ENCODE measurements around the gene PC. TPM values are rescaled to one million over a fixed set of nuclear protein-coding genes. Genes with fewer than 3 reads are reported as not detected.

Gene PC
- total RNA-seq, 1 experiment from 2014 or later, result 22.5 TPM

- ChIA-PET CTCF (interaction anchor here (0.6 kb wide), 1 partner anchor 623 kb away, joined by 5 read pairs; no protein-coding TSS in a partner anchor), POLR2A (no interaction called here)
- Mint-ChIP-seq H3K9me3 (ENCODE audit: unreplicated experiment) (no peaks in the 10 kb centered on the region), H3K36me3 (ENCODE audit: insufficient read depth, unreplicated experiment) (peaks cover 16% of the 10 kb centered on the region), H3K27me3 (ENCODE audit: insufficient read depth, unreplicated experiment) (no peaks in the 10 kb centered on the region), H3K27ac (ENCODE audit: unreplicated experiment) (no peak overlapping the region), H3K4me3 (ENCODE audit: unreplicated experiment) (no peak overlapping the region), H3K4me1 (ENCODE audit: low read depth, unreplicated experiment) (peaks cover 28% of the 10 kb centered on the region)
- intact Hi-C loops (cut with micrococcal nuclease; ENCODE audit: unreplicated experiment), result no loop called here
- H3K4me3 ChIP-seq (ENCODE audit: low read depth, low read length), result no peak overlapping the region
- H3K36me3 ChIP-seq (ENCODE audit: control insufficient read depth, insufficient read depth, low read length), result no peaks in the 10 kb centered on the region; the same call in 1 of the 2 replicates
- H3K4me1 ChIP-seq, result peaks cover 28% of the 10 kb centered on the region
- no TSS peak for BruUV-seq (replicated peaks)
- H3K9me3 ChIP-seq, result no peaks in the 10 kb centered on the region
- DNase-seq, result no peak
- no peak for TF ChIP-seq CTCF (IDR thresholded peaks at IDR 0.05; ENCODE audit: insufficient read depth in 1 of 2, low read depth in 1 of 2, low read length in 1 of 2, severe bottlenecking in 1 of 2, unreplicated experiment in 1 of 2)
- H3K27me3 ChIP-seq (replicated peaks; ENCODE audit: control insufficient read depth, insufficient read depth, low read length), result no peaks in the 10 kb centered on the region
Measured at GRCh38 chr11:66953081-66953833, 4.9 kb downstream of the PC start.

GRCh38 chr11:66951927-66952337, 6.3 kb downstream of the PC start:
- H3K27ac Mint-ChIP-seq (ENCODE audit: unreplicated experiment), result no peak overlapping the region
- no peaks in the 10 kb centered on the region; the same call in 1 of the 2 replicates for H3K36me3 ChIP-seq (ENCODE audit: control insufficient read depth, insufficient read depth, low read length)
- H3K4me3 ChIP-seq (ENCODE audit: low read depth, low read length), result no peak overlapping the region
- TF ChIP-seq CTCF (IDR thresholded peaks at IDR 0.05; ENCODE audit: insufficient read depth in 1 of 2, low read depth in 1 of 2, low read length in 1 of 2, severe bottlenecking in 1 of 2, unreplicated experiment in 1 of 2), result no peak
- H3K4me1 Mint-ChIP-seq (ENCODE audit: low read depth, unreplicated experiment), result peaks cover 24% of the 10 kb centered on the region
- BruUV-seq (replicated peaks), result no TSS peak
- intact Hi-C loops (cut with micrococcal nuclease; ENCODE audit: unreplicated experiment), result no loop called here
- no peaks in the 10 kb centered on the region for H3K9me3 ChIP-seq
- H3K4me1 ChIP-seq, result peaks cover 20% of the 10 kb centered on the region
- H3K27me3 Mint-ChIP-seq (ENCODE audit: insufficient read depth, unreplicated experiment), result no peaks in the 10 kb centered on the region
- ChIA-PET POLR2A (interaction anchor here (0.5 kb wide), 1 partner anchor 167 kb away, joined by 7 read pairs; the partner anchor contains the start of gene KDM2A), CTCF (no interaction called here)
- H3K9me3 Mint-ChIP-seq (ENCODE audit: unreplicated experiment), result no peaks in the 10 kb centered on the region
- no peak for DNase-seq
- peaks cover 12% of the 10 kb centered on the region for H3K36me3 Mint-ChIP-seq (ENCODE audit: insufficient read depth, unreplicated experiment)
- H3K4me3 Mint-ChIP-seq (ENCODE audit: unreplicated experiment), result no peak overlapping the region
- H3K27me3 ChIP-seq (replicated peaks; ENCODE audit: control insufficient read depth, insufficient read depth, low read length), result no peaks in the 10 kb centered on the region

- H3K27me3 ChIP-seq (replicated peaks; ENCODE audit: control insufficient read depth, insufficient read depth, low read length), result no peaks in the 10 kb centered on the region
- Mint-ChIP-seq H3K4me3 (ENCODE audit: unreplicated experiment) (no peak overlapping the region), H3K36me3 (ENCODE audit: insufficient read depth, unreplicated experiment) (peaks cover 12% of the 10 kb centered on the region), H3K27ac (ENCODE audit: unreplicated experiment) (peak overlapping the region; percentile 89), H3K27me3 (ENCODE audit: insufficient read depth, unreplicated experiment) (no peaks in the 10 kb centered on the region), H3K4me1 (ENCODE audit: low read depth, unreplicated experiment) (peaks cover 17% of the 10 kb centered on the region), H3K9me3 (ENCODE audit: unreplicated experiment) (no peaks in the 10 kb centered on the region)
- no TSS peak for BruUV-seq (replicated peaks)
- TF ChIP-seq CTCF (IDR thresholded peaks at IDR 0.05; ENCODE audit: insufficient read depth in 1 of 2, low read depth in 1 of 2, low read length in 1 of 2, severe bottlenecking in 1 of 2, unreplicated experiment in 1 of 2), result peak in 1 of 2 experiments; percentile 32
- H3K9me3 ChIP-seq, result no peaks in the 10 kb centered on the region
- peaks cover 16% of the 10 kb centered on the region for H3K4me1 ChIP-seq
- ChIA-PET POLR2A (no interaction called here), CTCF (no interaction called here)
- peak in 1 of 2 experiments; percentile 47 for DNase-seq
- no peaks in the 10 kb centered on the region; the same call in 1 of the 2 replicates for H3K36me3 ChIP-seq (ENCODE audit: control insufficient read depth, insufficient read depth, low read length)
- no peak overlapping the region for H3K4me3 ChIP-seq (ENCODE audit: low read depth, low read length)
- intact Hi-C loops (cut with micrococcal nuclease; ENCODE audit: unreplicated experiment), result no loop called here
Measured at GRCh38 chr11:66951135-66951534, 7.0 kb downstream of the PC start.

Measured in Caco-2 (cell line).